SK-N-MC (cell line): ENCODE data around the gene ANKRD11.
"Not testable (repeated sequence)": the region's sequence is repeated elsewhere in the genome, so short reads cannot be mapped to it uniquely, and the experiment has no call there.

ENCODE experiments used
- DNase-seq: peaks from one replicate; pipeline ENCODE4 v3.0.0-alpha.2; 2011; ENCODE audit warnings: low read depth, low spot score
- H3K27ac ChIP-seq: fragments of 200-600 bp; sonication (generic); 2 replicates; pipeline ENCODE4 v1.5.1; 2016; ENCODE audit warnings: mixed run types
- H3K36me3 ChIP-seq: fragments of 200-600 bp; sonication (generic); 2 replicates; pipeline ENCODE4 v1.6.1; 2017; ENCODE audit warnings: antibody characterized with exemption, low read length, mixed read lengths; ENCODE audit not compliant: insufficient read depth
- H3K4me3 ChIP-seq: fragments of 200-600 bp; sonication (generic); 2 replicates; pipeline ENCODE4 v1.5.1; 2016
- H3K9ac ChIP-seq: fragments of 200-600 bp; sonication (generic); 2 replicates; pipeline ENCODE4 v1.8.0; 2017; ENCODE audit warnings: mixed run types, mixed read lengths; ENCODE audit not compliant: insufficient read length
- H3K9me3 ChIP-seq: fragments of 200-600 bp; sonication (generic); 2 replicates; pipeline ENCODE4 v1.6.1; 2017; ENCODE audit warnings: low read depth, mild to moderate bottlenecking, antibody characterized with exemption, low read length, moderate library complexity, mixed read lengths
- EZH2 ChIP-seq: fragments of 200-600 bp; sonication (generic); IDR thresholded peaks from one replicate; pipeline ENCODE4 v1.6.1; 2017; ENCODE audit warnings: antibody characterized with exemption
- FOXP2 ChIP-seq: optimal IDR thresholded peaks from 2 replicates; pipeline ENCODE3; 2011; ENCODE audit warnings: mild to moderate bottlenecking, moderate library complexity; ENCODE audit not compliant: insufficient read depth; ENCODE audit errors: extremely low read length, control extremely low read depth
- POLR2AphosphoS5 ChIP-seq: IDR thresholded peaks from 2 replicates; pipeline ENCODE4 v1.6.1; 2012; ENCODE audit warnings: mild to moderate bottlenecking, low read depth, low read length, borderline replicate concordance

ANKRD11 gene

GRCh38 chr16:89331371-89332109, 158.8 kb downstream of the ANKRD11 start:
- TF ChIP-seq POLR2AphosphoS5, result no peak
- no peak for DNase-seq
- Histone ChIP-seq H3K27ac (peak overlapping the region; percentile 46; the same call in 1 of the 2 replicates), H3K9ac (no peak overlapping the region), H3K4me3 (no peak overlapping the region), H3K9me3 (no peaks in the 10 kb centered on the region), H3K36me3 (no peaks in the 10 kb centered on the region)

GRCh38 chr16:89330177-89330856, 160.0 kb downstream of the ANKRD11 start:
- Histone ChIP-seq H3K4me3 (no peak overlapping the region), H3K27ac (no peak overlapping the region), H3K36me3 (no peaks in the 10 kb centered on the region), H3K9ac (no peak overlapping the region), H3K9me3 (no peaks in the 10 kb centered on the region)
- no peak for DNase-seq
- no peak for TF ChIP-seq FOXP2
- TF ChIP-seq POLR2AphosphoS5, result no peak
- no peak for TF ChIP-seq EZH2

- H3K4me3 ChIP-seq, result not testable (repeated sequence)
These were observed 160.6 kb downstream of the ANKRD11 start for GRCh38 chr16:89329830-89330176.

DNA sequence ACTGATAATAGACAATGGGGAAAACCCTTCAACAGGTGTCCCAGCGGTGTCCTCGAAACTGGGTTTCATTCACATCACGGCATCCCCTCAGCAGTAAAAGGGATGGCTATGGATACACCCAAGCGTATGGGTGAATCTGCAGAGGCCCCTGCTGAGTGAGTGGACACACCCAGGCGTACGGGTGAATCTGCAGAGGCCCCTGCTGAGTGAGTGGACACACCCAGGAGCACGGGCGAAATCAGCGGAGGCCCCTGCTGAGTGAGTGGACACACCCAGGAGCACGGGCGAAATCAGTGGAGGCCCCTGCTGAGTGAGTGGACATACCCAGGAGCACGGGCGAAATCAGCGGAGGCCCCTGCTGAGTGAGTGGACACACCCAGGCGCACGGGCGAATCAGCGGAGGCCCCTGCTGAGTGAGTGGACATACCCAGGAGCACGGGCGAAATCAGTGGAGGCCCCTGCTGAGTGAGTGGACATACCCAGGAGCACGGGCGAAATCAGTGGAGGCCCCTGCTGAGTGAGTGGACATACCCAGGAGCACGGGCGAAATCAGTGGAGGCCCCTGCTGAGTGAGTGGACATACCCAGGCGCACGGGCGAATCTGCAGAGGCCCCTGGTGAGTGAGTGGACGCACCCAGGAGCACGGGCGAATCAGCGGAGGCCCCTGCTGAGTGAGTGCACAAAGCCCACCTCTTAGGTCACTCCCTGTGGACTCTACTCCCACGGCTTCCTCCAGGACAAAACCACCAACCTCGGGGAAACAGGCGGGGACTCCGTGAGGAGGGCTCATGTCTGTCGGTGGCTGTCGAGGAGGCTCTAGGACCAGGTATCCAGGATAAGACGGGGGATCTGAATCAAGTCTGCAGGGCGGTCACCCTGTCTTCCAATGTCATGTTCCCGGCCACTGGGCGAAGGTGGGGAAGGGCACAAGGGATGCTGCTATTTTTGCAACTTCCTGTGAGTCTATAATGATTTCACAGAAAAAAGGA, 161.7 kb downstream of the ANKRD11 start:
- H3K36me3 ChIP-seq, H3K9ac ChIP-seq, H3K9me3 ChIP-seq, H3K4me3 ChIP-seq, DNase-seq, H3K27ac ChIP-seq: not testable (repeated sequence)

More at GRCh38 chr16:89329830-89330176, 160.6 kb downstream of the ANKRD11 start:
- not testable (repeated sequence) for H3K27ac ChIP-seq, DNase-seq, H3K9me3 ChIP-seq, H3K36me3 ChIP-seq, H3K9ac ChIP-seq

- TF ChIP-seq FOXP2 (no peak), EZH2 (no peak), POLR2AphosphoS5 (no peak)
These were observed 163.6 kb downstream of the ANKRD11 start for GRCh38 chr16:89326721-89327120.

GRCh38 chr16:89325861-89326471, 164.4 kb downstream of the ANKRD11 start:
- Histone ChIP-seq H3K9ac (no peak overlapping the region), H3K4me3 (no peak overlapping the region), H3K27ac (peak overlapping the region; percentile 19; the same call in 1 of the 2 replicates), H3K9me3 (no peaks in the 10 kb centered on the region), H3K36me3 (no peaks in the 10 kb centered on the region)
- TF ChIP-seq EZH2, result no peak
- no peak for TF ChIP-seq FOXP2
- TF ChIP-seq POLR2AphosphoS5, result no peak
- DNase-seq, result no peak

More at GRCh38 chr16:89326721-89327120, 163.6 kb downstream of the ANKRD11 start:
- DNase-seq, result no peak
- H3K9me3 ChIP-seq, result no peaks in the 10 kb centered on the region
- no peak overlapping the region for H3K9ac ChIP-seq
- no peaks in the 10 kb centered on the region for H3K36me3 ChIP-seq
- no peak overlapping the region for H3K4me3 ChIP-seq
- H3K27ac ChIP-seq, result no peak overlapping the region

DNA sequence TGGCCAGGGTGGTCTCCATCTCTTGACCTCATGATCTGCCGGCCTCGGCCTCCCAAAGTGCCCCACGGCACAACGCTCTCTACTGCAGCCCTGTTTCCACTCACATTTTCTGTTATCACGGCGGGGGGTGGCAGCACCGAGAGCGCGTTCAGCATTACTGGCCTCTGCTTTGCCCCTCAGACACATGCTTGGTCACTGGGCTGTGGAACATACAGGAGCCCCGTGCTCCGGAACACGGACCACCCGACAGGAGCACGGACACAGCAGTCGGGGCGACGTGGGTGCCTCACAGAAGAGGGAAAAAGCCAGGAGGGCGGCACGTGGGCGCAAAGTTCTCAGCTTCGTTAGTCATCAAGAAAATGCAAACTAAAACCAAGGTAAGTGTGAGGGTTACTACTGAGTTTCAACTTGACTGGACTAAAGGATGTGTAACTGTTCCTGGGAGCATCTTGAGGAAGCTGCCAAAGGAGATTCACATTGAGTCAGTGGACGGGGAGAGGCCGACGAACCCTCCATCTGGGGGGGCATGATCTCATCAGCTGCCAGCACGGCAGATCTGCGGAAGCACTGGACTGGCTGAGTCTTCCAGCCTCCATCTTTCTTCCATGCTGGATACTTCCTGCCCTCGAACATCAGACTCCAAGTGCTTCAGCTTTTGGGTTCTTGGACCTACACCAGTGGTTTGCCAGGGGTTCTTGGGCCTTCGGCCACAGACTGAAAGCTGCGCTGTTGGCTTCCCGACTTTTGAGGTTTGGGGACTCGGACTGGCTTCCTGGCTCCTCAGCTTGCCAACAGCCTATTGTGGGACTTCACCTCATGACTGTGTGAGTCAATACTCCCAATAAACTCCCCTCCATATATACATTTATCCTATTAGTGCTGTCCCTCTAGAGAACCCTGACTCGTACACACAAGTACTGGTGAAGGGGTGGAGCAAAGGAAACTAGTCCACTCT, 166.0 kb downstream of the ANKRD11 start:
- H3K4me3 ChIP-seq, result no peak overlapping the region
- no peaks in the 10 kb centered on the region for H3K36me3 ChIP-seq
- H3K9me3 ChIP-seq, result no peaks in the 10 kb centered on the region
- H3K9ac ChIP-seq, result no peak overlapping the region
- no peak for DNase-seq
- TF ChIP-seq FOXP2 (no peak), EZH2 (no peak), POLR2AphosphoS5 (no peak)
- H3K27ac ChIP-seq, result no peak overlapping the region
